Neural cell (in vitro differentiated cells): Measurements from ENCODE around the gene EXO1.

ENCODE experiments used
- CTCF ChIP-seq: fragments of 450-650 bp; IDR thresholded peaks from 2 replicates; pipeline ENCODE4 v1.5.1; 2014; ENCODE audit warnings: antibody characterized with exemption, mild to moderate bottlenecking, moderate library complexity; ENCODE audit not compliant: poor library complexity, severe bottlenecking
- EP300 ChIP-seq: fragments of 450-650 bp; conservative IDR thresholded peaks from 2 replicates; pipeline ENCODE4 v1.6.1; 2014; ENCODE audit warnings: antibody characterized with exemption, mild to moderate bottlenecking, moderate library complexity; ENCODE audit not compliant: poor library complexity, severe bottlenecking
- EZH2 ChIP-seq: fragments of 200-600, 300-800 bp; shearing (Covaris generic), sonication (generic); IDR thresholded peaks from 2 replicates; pipeline ENCODE4 v1.6.1; 2014; ENCODE audit warnings: antibody characterized with exemption, low read length, borderline replicate concordance, mild to moderate bottlenecking; ENCODE audit not compliant: insufficient read depth, poor library complexity, severe bottlenecking
- MXI1 ChIP-seq: fragments of 450-650 bp; conservative IDR thresholded peaks from 2 replicates; pipeline ENCODE4 v1.6.1; 2014; ENCODE audit warnings: antibody characterized with exemption, mild to moderate bottlenecking; ENCODE audit not compliant: poor library complexity, severe bottlenecking
- POLR2AphosphoS5 ChIP-seq: IDR thresholded peaks from 2 replicates; pipeline ENCODE4 v1.6.1; 2012
- RAD21 ChIP-seq: fragments of 450-650 bp; conservative IDR thresholded peaks from 2 replicates; pipeline ENCODE4 v1.6.1; 2014; ENCODE audit warnings: antibody characterized with exemption, mild to moderate bottlenecking, moderate library complexity
- TAF1 ChIP-seq: IDR thresholded peaks from 2 replicates; pipeline ENCODE4 v1.6.1; 2012; ENCODE audit warnings: low read depth

GRCh38 chr1:241847540-241847795, 536 bp upstream of the EXO1 start:
- TF ChIP-seq EZH2 (no peak), RAD21 (no peak), CTCF (no peak), TAF1 (no peak), EP300 (no peak), POLR2AphosphoS5 (no peak), MXI1 (no peak)
